GM13976 (cell line): ENCODE measurements around the gene WWOX.

Experiments
- DNase-seq: peaks from one replicate; pipeline ENCODE4 v3.0.0; 2012; ENCODE audit warnings: low spot score
- CTCF ChIP-seq: IDR thresholded peaks from 2 replicates; pipeline ENCODE4 v1.5.1; 2012; ENCODE audit warnings: borderline replicate concordance, mild to moderate bottlenecking; ENCODE audit not compliant: insufficient read depth; ENCODE audit errors: extremely low read depth, missing control alignments, control extremely low read depth
- in situ Hi-C: fragments of 300-500 bp; cut with MboI; formaldehyde crosslinking; loops from one replicate; pipeline ENCODE4 v1.12.0; 2022; ENCODE audit warnings: low sequenced_read_pairs, mixed read lengths, inconsistent platforms; ENCODE audit not compliant: unreplicated experiment

Gene WWOX

GRCh38 chr16:78985716-78986605, 886.5 kb downstream of the WWOX start:
- in situ Hi-C loops = no loop called here
- no peak for TF ChIP-seq CTCF
- no peak for DNase-seq

GRCh38 chr16:78987666-78988065, 888.2 kb downstream of the WWOX start:
- no peak for DNase-seq
- in situ Hi-C loops = no loop called here
- TF ChIP-seq CTCF = no peak

GRCh38 chr16:78988361-78988969, 889.0 kb downstream of the WWOX start:
- no peak for TF ChIP-seq CTCF
- DNase-seq = no peak
- in situ Hi-C loops = no loop called here

GRCh38 chr16:78990309-78990701, 890.9 kb downstream of the WWOX start:
- no peak for DNase-seq
- no peak for TF ChIP-seq CTCF
- in situ Hi-C loops = no loop called here

- in situ Hi-C loops = no loop called here
- TF ChIP-seq CTCF = no peak
- DNase-seq = no peak
Observed at GRCh38 chr16:78992001-78992400, 892.5 kb downstream of the WWOX start.

GRCh38 chr16:78993346-78993745, 893.9 kb downstream of the WWOX start:
- no peak for DNase-seq
- TF ChIP-seq CTCF = no peak
- in situ Hi-C loops = no loop called here
